ACC112 (cell line): Measurements from ENCODE around the gene SPRED2.

Experiments
- H2AFZ ChIP-seq: fragments of 200-600 bp; sonication (generic); one replicate; pipeline ENCODE4 v1.6.0; 2017; ENCODE audit warnings: antibody characterized with exemption, low read length; ENCODE audit not compliant: unreplicated experiment
- H3K27ac ChIP-seq: fragments of 200-600 bp; sonication (generic); 2 replicates; pipeline ENCODE4 v1.5.1; 2014; ENCODE audit warnings: low read depth, mild to moderate bottlenecking, antibody characterized with exemption, low read length, moderate library complexity
- H3K27me3 ChIP-seq: fragments of 200-600 bp; sonication (generic); 2 replicates; pipeline ENCODE4 v1.6.1; 2014; ENCODE audit warnings: mild to moderate bottlenecking, antibody characterized with exemption, low read length, moderate library complexity, mixed read lengths; ENCODE audit not compliant: insufficient read depth
- H3K36me3 ChIP-seq: fragments of 200-600 bp; sonication (generic); 2 replicates; pipeline ENCODE4 v1.6.1; 2016; ENCODE audit warnings: mild to moderate bottlenecking, antibody characterized with exemption, low read length, moderate library complexity, mixed read lengths; ENCODE audit not compliant: insufficient read depth
- H3K4me1 ChIP-seq: fragments of 200-600 bp; sonication (generic); one replicate; pipeline ENCODE4 v1.6.1; 2016; ENCODE audit warnings: low read length, mixed read lengths; ENCODE audit not compliant: insufficient read depth, unreplicated experiment, control insufficient read depth
- H3K4me3 ChIP-seq: fragments of 200-600 bp; sonication (generic); 2 replicates; pipeline ENCODE4 v1.5.1; 2014; ENCODE audit warnings: mild to moderate bottlenecking, low read depth, low read length
- H3K79me2 ChIP-seq: fragments of 200-600 bp; sonication (generic); one replicate; pipeline ENCODE4 v1.6.0; 2016; ENCODE audit warnings: low read length; ENCODE audit not compliant: control insufficient read depth, unreplicated experiment, insufficient read depth

SPRED2 gene

GRCh38 chr2:65278531-65278981 lies 153.8 kb downstream of the SPRED2 start:
- H3K27me3 ChIP-seq = no peaks in the 10 kb centered on the region
- no peak overlapping the region for H3K27ac ChIP-seq
- H3K36me3 ChIP-seq = no peaks in the 10 kb centered on the region
- H3K4me3 ChIP-seq = no peak overlapping the region
- H2AFZ ChIP-seq = no peak overlapping the region
- H3K4me1 ChIP-seq = peaks cover 27% of the 10 kb centered on the region
- H3K79me2 ChIP-seq = no peaks in the 10 kb centered on the region

- Histone ChIP-seq H3K4me1 (peaks cover 27% of the 10 kb centered on the region), H3K36me3 (no peaks in the 10 kb centered on the region), H3K79me2 (no peaks in the 10 kb centered on the region), H3K27ac (no peak overlapping the region), H3K27me3 (no peaks in the 10 kb centered on the region), H2AFZ (no peak overlapping the region), H3K4me3 (no peak overlapping the region)
Measured at GRCh38 chr2:65277791-65278483, 154.5 kb downstream of the SPRED2 start.

DNA sequence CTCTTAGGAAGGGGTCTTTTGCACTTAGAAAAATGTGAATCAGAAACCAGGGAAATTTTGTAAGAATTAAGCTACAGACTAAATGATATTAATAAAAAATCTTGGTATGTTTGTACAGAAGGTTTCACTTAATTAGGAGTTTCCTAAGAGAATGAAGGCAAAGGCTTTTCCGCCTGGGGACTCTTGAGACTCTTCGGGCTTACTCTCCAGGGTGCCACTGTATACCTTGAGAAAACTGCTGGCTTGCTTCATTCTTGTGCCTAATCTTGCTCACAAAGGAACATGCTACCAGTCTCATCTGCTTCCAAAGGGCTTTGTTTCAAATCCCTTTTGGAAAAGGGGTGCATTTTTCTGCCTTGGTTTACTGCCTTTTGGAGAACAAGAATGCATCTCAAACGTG lies 155.3 kb downstream of the SPRED2 start:
- Histone ChIP-seq H2AFZ (no peak overlapping the region), H3K4me1 (peaks cover 27% of the 10 kb centered on the region), H3K79me2 (no peaks in the 10 kb centered on the region), H3K27ac (no peak overlapping the region), H3K27me3 (no peaks in the 10 kb centered on the region), H3K4me3 (no peak overlapping the region), H3K36me3 (no peaks in the 10 kb centered on the region)

GRCh38 chr2:65276609-65277008 lies 155.8 kb downstream of the SPRED2 start:
- H3K27ac ChIP-seq = no peak overlapping the region
- H3K4me1 ChIP-seq = peaks cover 27% of the 10 kb centered on the region
- H3K4me3 ChIP-seq = no peak overlapping the region

DNA sequence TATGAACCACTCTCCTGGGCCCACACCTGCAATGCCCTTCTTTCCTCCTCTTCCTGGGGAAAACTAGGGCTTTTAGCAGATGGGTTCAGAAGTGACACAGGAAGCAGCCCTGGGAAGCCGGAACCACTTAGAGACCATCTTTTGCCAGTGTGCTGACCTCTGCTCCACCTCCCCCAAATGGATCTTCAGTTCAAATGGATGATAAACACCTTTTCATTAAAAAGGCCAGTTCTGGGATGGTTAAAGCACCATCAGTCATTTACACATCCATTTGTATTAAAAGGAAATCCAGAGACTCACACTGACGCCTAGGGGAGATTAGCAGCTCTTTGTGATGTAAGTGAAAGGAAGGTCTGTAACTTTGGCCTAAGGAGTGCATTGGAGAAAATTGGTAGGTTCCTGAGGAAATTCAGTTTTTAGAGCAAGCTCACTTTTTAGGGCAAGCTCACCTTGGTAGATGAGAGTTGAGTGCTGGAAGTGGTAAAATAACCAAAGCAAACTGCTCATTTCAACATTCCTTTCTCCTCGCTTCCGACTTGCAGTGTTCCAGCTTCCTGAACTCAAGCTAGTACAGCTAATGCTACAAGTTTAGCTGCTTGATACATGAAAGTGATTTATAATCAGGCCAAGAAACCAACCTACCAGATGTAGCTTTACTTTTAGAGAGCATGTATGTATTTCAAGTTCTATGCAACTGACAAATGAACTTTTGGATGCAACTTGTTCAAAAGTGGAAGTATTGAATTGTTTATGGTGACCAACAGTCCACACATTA lies 157.1 kb downstream of the SPRED2 start:
- no peaks in the 10 kb centered on the region for H3K27me3 ChIP-seq
- H3K4me1 ChIP-seq = peaks cover 27% of the 10 kb centered on the region
- no peak overlapping the region for H2AFZ ChIP-seq
- H3K79me2 ChIP-seq = no peaks in the 10 kb centered on the region
- no peak overlapping the region for H3K4me3 ChIP-seq
- H3K27ac ChIP-seq = no peak overlapping the region
- no peaks in the 10 kb centered on the region for H3K36me3 ChIP-seq

More at GRCh38 chr2:65276609-65277008, 155.8 kb downstream of the SPRED2 start:
- H3K36me3 ChIP-seq = no peaks in the 10 kb centered on the region
- no peak overlapping the region for H2AFZ ChIP-seq
- no peaks in the 10 kb centered on the region for H3K27me3 ChIP-seq
- H3K79me2 ChIP-seq = no peaks in the 10 kb centered on the region

- Histone ChIP-seq H3K27ac (no peak overlapping the region), H3K27me3 (no peaks in the 10 kb centered on the region), H3K4me1 (peaks cover 18% of the 10 kb centered on the region), H3K79me2 (no peaks in the 10 kb centered on the region), H3K36me3 (no peaks in the 10 kb centered on the region), H3K4me3 (no peak overlapping the region), H2AFZ (no peak overlapping the region)
Measured at GRCh38 chr2:65273344-65273743, 159.1 kb downstream of the SPRED2 start.

DNA sequence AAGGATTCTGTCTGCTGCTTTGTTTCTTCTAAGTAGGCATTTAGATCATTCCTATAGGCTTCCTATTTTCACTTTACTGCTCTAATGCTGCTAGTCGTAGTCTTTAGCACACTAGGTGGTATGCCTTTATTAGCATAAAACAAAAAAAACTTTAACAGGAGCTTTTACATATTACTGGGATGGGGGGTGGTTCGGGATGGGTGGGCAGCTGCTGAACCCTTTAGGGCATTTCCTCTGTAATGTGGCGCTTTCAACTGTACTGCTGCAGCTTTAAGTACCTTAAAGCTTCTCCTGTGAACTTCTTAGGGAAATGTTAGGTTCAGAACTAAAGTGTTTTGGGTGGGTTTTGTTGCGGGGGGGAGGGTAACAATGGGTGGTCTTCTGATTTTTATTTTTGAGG lies 163.4 kb downstream of the SPRED2 start:
- no peak overlapping the region for H2AFZ ChIP-seq
- peaks cover 12% of the 10 kb centered on the region; the same call in 1 of the 2 replicates for H3K36me3 ChIP-seq
- H3K27me3 ChIP-seq = no peaks in the 10 kb centered on the region
- peaks cover 6% of the 10 kb centered on the region for H3K79me2 ChIP-seq
- no peaks in the 10 kb centered on the region for H3K4me1 ChIP-seq
- no peak overlapping the region for H3K4me3 ChIP-seq
- no peak overlapping the region for H3K27ac ChIP-seq

DNA sequence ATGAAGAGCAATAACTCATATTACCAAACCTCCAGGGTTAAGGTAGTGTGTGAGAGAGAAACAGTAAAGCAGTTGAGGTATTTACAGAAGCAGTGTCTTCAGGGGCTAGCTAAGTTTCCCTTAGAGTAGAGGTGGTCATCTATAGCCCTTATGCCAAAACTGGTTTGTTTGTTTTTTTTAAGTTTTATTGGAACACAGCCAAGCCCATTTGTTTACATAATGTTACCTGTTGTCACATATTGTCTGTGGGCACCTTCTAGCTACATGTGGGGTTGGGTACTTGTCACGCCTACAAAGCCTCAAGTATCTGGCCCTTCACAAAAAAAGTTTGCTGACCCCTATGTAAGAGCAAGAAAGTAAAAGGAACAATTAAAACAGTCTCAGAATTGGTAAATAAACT lies 165.4 kb downstream of the SPRED2 start:
- H2AFZ ChIP-seq = no peak overlapping the region
- H3K4me1 ChIP-seq = no peaks in the 10 kb centered on the region
- no peaks in the 10 kb centered on the region for H3K27me3 ChIP-seq
- H3K27ac ChIP-seq = no peak overlapping the region
- peaks cover 14% of the 10 kb centered on the region; the same call in 1 of the 2 replicates for H3K36me3 ChIP-seq
- H3K79me2 ChIP-seq = peaks cover 6% of the 10 kb centered on the region
- no peak overlapping the region for H3K4me3 ChIP-seq

DNA sequence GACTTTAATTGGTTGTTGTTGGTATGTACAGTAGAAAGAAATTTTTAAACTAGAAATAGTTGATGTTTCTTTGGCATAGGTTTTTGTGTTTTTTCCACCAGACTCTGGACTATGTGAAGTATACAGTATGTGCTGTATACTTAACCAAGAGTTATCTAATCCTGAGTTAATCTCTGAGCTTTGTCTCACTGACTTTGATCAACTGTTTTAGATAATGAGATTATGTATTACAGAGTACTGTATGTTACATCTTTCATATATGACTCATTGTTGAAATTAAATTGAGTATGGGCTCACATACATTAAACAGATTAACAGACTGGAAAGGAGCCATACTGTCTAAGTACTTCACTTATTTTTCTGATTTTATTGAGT lies 166.7 kb downstream of the SPRED2 start:
- no peak overlapping the region for H3K4me3 ChIP-seq
- H3K36me3 ChIP-seq = peaks cover 18% of the 10 kb centered on the region
- no peaks in the 10 kb centered on the region for H3K27me3 ChIP-seq
- H2AFZ ChIP-seq = no peak overlapping the region
- peaks cover 6% of the 10 kb centered on the region for H3K79me2 ChIP-seq
- peaks cover 5% of the 10 kb centered on the region for H3K4me1 ChIP-seq
- H3K27ac ChIP-seq = no peak overlapping the region

DNA sequence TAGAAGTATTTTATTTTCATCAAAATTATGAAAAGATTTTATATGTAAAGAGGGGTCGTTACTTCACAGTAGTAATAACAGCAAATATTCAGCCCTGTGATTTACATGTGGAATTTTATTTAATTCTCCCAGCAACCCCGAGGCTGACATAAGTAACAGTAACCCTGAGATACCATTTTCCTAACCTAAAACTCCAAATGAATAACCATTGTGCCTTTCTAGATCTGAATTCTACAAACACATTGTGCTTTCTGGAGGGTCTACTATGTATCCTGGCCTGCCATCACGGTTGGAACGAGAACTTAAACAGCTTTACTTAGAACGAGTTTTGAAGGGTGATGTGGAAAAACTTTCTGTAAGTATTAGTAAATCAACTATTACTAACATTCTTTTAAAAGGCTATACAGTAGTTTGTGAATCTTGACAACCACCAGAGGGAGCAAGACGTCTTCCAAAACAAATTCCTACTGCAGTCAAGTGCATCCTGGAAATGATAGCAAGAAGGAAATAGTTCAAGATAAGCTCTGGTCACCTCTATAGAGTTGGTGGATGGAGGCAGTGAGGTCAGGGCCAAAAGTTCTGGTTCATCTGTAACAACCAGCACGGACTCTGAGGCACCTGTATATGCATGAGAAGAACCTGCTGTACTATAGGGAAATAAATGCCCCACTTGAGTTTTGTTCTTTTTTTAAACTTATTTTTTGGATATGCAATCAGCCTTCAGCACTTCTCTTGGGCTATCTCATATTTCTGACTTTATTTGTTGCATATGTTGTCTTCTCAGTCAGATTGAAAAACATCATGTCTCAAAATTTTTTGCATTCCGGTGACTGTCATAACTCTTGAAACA lies 167.4 kb downstream of the SPRED2 start:
- Histone ChIP-seq H3K36me3 (peaks cover 18% of the 10 kb centered on the region), H3K27ac (no peak overlapping the region), H3K4me1 (peaks cover 5% of the 10 kb centered on the region), H2AFZ (no peak overlapping the region), H3K79me2 (peaks cover 10% of the 10 kb centered on the region), H3K4me3 (no peak overlapping the region), H3K27me3 (no peaks in the 10 kb centered on the region)
